ENCODE measurements around the gene CADM1.

The CADM1 gene

DNA sequence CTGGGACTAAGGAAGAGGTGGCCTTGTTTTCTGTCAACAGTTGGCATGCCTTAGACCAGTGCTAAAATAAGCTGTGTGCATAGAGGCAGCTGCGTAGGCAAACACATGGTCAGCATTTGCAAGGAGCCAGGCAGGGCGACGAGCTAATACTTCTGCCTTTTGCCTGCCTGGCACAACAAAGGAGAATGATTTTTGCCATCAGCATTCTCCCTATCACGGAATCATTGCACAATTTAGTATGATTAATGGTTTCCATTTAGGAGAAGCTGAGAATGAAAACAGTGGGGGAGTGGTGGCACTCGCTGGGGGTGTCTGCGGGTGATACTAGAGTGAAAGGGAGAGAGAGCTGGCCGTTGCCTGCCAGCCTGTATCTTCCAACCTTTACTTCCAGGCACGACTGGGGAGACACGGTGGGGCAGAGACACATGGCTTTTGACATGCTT is 336.0 kb downstream of the CADM1 start:
- no peak for DNase-seq

DNA sequence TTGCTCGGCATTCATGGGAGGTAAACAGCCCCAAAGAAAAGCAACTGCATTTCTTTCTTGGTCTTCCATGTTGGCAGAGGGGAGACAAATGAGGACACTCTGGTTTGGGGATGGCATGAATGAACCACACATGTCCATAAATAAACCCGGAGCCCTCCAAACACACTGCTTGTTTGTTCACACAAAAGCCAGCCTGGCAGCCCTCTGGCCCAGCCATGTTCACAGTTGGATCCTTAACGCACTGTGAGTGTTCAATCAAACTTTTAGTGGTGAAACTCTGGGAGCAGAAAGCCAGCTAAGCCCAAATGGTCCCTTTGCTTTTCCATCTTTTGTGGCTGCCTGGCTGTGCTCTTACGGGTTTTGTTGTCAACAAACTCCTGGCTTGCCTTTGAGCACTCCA is 336.8 kb downstream of the CADM1 start:
- no peak for DNase-seq

DNA sequence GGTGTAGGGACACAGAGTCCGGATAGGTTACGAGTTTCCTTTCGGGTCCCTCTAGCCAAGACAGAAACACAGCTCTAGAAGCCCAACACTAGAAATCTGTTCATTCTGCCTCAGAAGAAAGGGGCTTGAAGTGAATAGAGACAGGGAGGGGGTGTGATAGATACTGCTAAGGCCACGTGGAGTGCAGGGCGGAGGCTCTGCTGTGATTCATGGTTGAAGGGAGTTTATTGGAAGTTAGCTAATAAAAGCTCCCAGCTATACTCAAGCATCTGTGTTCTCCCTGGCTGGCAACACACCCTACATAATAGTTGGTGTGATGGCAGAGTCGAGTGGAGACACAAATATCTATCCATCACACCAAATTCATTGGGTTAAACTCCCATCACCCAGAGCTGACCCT is 337.4 kb downstream of the CADM1 start:
- DNase-seq = no peak

GRCh38 chr11:115164774-115165173 is 339.4 kb downstream of the CADM1 start:
- DNase-seq = no peak

- no peak for DNase-seq
Observed at GRCh38 chr11:115162919-115163318, 341.3 kb downstream of the CADM1 start.

- DNase-seq = no peak
Observed at GRCh38 chr11:115161876-115162275, 342.3 kb downstream of the CADM1 start.

DNA sequence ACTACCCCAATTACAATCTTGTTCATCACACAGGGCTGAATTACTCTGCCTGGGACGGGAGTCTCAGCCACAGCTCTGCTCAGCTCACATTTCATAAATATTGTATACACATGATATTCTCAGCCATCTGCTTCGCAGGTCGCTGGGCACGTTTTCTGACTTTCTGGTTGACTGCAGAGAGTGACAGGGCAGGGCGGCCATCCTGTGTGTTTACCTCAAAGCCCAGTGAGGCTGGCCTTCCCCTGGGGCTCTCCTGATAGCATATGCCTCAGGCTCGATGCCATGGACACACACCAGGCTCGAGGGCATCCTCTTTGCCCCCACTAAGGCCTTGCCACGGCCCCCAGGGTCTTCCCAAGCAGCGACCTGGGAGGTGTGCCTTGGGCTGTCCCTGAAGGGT is 345.0 kb downstream of the CADM1 start:
- no peak for DNase-seq

DNA sequence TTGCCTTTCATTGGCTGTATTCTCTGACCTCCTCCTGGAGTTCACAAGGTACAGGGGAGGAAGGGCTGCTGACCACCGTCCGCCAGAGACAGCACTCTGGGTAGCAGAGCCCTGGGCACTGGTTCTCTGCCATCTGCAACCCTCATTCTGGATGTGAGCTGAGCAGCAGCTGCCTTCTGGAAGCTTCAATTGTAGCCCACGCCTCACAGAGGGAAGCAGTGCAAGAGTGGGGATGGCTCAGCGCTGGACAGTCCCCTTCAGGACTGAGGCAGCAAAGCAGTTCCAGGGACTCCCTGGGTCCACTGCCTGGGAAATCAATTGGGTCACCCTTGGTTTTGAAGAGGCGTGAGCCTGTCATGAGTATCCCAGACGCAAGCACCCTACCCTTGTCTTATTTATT is 346.2 kb downstream of the CADM1 start:
- no peak for DNase-seq

DNA sequence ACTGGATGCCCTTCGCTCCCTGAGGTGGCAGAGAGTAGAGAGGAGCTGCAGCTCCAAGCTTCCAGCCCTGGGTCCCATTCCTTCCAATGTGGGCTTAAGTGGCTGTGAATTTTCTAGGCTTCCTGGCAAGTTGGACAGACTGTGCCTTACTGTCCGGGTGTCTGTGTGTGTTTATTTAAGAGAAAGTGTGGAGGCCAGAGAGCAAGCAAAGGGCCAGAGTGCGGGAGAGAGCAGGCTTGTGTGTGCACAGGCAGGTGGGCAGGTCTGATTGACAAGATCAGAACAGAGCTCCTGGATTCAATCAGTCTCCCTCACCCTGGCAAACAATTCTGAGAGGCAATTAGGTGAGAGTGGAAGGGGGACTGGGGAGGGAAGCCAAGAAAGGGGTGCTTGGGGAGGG is 347.0 kb downstream of the CADM1 start:
- DNase-seq = no peak

- DNase-seq = no peak
Observed at GRCh38 chr11:115155978-115156377, 348.2 kb downstream of the CADM1 start.

GRCh38 chr11:115155320-115155719 is 348.9 kb downstream of the CADM1 start:
- no peak for DNase-seq

GRCh38 chr11:115154355-115154736 is 349.9 kb downstream of the CADM1 start:
- DNase-seq = no peak

GRCh38 chr11:115153731-115154354 is 350.4 kb downstream of the CADM1 start:
- no peak for DNase-seq

DNA sequence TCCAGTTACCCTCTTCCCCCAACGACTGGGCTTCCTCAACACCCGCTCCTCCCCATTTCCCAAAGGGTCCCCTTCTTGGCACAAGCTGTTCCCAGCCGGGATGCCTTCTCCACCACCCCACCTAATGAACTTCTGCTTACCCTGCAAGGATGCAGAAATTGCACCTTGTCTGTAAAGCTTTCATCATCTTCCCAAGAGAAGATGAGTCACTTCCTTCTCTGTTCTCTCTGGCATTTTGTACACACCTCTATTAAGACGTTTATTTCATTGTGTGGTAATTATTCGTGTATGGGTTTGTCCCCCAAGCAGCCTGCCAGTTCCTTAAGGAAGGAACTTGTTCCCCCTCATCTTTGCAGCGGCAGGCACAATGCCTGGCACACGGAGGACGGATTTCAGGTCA is 351.1 kb downstream of the CADM1 start:
- no peak for DNase-seq

- no peak for DNase-seq
Observed at GRCh38 chr11:115151010-115151409, 353.2 kb downstream of the CADM1 start.

DNA sequence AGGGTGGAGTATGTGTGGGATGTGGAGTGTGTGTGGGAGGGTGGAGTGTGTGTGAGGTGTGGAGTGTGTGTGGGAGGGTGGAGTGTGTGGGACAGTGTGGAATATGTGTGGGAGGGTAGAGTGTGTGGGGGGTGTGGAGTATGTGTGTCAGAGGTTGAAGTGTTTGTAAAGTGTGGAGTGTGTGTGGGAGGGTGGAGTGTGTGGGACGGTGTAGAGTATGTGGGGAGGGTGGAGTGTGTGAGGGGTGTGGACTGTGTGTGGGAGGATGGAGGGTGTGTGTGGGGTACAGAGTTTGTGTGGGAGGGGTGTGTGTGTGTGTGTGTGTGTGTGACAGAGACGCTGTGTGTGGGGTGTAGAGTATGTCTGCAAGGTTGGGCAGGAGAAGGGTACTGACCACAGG is 355.5 kb downstream of the CADM1 start:
- DNase-seq = no peak

DNA sequence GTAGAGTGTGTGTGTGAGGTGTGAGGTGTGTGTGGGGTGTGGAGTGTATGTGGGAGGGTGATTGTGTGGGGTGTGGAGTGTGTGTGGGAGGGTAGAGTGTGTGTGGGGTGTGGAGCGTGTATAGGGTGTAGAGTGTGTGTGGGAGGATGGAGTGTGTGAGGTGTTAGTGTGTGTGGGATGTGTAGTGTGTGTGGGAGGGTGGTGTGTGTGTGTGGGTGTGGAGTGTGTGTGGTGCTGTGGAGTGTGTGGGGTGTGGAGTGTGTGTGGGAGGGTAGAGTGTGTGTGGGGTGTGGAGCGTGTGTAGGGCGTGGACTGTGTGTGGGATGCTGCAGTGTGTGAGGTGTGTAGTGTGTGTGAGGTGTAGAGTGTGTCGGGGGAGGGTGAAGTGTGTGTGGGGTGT is 356.1 kb downstream of the CADM1 start:
- DNase-seq = no peak

GRCh38 chr11:115147243-115147807 is 356.9 kb downstream of the CADM1 start:
- DNase-seq = no peak

- DNase-seq = no peak
Observed at GRCh38 chr11:115146425-115146824, 357.8 kb downstream of the CADM1 start.

GRCh38 chr11:115145324-115145723 is 358.9 kb downstream of the CADM1 start:
- no peak for DNase-seq

DNA sequence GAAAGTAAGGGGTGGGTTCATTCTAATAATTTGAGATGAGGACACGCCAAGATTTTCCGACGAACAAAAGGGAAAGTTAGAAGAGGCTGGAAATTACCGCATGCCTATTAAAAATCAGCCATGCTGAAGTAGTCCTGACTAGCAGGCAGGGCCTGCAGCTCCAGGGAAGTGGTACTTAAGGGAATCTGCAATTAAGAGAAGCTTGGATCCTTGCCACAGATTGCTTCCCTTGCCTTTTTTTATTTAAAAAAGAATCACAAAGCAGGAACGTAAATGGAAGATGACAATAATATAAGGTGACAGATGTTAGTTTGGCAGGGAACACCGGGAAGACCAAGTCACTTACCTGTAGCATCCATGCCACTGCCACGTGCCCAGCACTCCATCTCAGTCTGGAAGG is 359.3 kb downstream of the CADM1 start:
- DNase-seq = no peak

DNA sequence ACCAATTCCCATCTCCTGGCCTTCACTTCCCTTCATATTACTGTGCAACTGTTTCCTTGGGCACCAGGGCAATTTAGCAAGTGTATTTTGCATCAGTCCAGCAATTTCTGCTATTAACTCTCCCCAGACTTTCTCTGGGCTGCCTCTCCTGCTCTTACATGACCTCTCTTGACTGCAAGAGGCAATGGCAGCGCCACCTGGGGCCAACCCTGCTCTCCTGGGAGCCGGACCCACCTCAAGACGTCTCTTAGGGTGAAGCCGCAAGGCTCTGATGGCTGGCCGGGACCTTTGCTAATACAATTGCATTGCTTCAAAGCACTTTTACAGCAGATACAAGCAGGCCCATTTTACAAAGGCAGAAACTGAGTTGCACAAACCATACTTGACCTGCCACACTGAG is 360.2 kb downstream of the CADM1 start:
- no peak for DNase-seq

DNA sequence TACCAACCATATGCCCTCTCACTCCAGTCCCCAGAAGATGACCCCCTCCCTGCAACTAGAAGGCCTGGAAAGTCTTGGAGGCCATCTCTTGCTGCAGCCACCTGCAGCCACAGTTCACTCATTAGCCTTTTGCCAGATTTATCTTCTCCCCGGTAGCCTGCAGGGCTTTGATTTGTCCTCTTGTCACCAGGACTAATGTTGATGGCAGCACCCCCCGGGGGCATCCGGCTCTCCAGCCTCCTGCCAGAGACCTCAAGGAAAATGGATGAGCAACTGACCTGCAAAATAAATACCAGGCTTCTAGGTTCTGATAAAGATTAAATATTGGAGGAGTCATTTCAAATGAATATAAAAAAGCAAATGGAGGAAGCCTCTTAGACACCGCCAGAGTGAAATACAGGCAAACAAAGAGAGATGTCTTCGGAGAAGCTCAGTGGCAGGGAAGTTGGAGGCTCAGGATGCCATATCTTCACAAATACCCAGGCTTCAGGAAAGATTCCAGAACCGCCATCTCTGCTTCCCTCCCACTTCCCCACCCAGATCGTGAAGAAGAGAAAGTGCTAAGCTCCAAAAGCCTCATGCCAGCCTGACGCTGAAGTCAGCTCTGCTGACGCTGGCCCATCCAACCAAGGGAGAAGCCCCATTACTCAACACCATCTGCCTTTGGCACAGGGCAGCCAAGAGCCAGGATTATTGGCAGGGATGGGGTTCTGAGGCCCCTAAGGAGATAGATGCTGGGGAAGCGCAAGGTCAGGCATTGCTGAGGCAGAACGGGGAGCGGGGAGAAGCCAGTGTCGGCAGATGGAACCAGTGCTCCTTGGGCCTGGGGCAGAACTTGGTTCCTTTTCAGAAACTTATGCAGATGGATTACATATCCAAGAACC is 362.7 kb downstream of the CADM1 start:
- DNase-seq = no peak

GRCh38 chr11:115135936-115136335 is 368.3 kb downstream of the CADM1 start:
- DNase-seq = no peak

Data from DMS 273 treated with DMSO at 0.1 percent for 48 hours (cell line).